ENCODE measurements around the gene GRIK4.

Gene GRIK4

GRCh38 chr11:120511820-120512738 lies 531 bp downstream of the GRIK4 start:
- no peak overlapping the region for H3K9ac ChIP-seq (ENCODE audit: low read depth, low read length)

GRCh38 chr11:120512739-120513435 lies 1.3 kb downstream of the GRIK4 start:
- Histone ChIP-seq H3K27me3 (ENCODE audit: insufficient read depth, low read length) (peaks cover 70% of the 10 kb centered on the region), H3K36me3 (ENCODE audit: insufficient read depth, low read depth, low read length) (no peaks in the 10 kb centered on the region), H3K9me3 (ENCODE audit: insufficient read depth, low read depth, low read length) (no peaks in the 10 kb centered on the region), H3K9ac (ENCODE audit: low read depth, low read length) (no peak overlapping the region), H3K4me1 (ENCODE audit: insufficient read depth, low read length) (peaks cover 12% of the 10 kb centered on the region), H3K27ac (ENCODE audit: low read length) (no peak overlapping the region), H3K4me3 (ENCODE audit: low read length) (no peak overlapping the region)

More at GRCh38 chr11:120511820-120512738, 531 bp downstream of the GRIK4 start:
- H3K36me3 ChIP-seq (ENCODE audit: insufficient read depth, low read depth, low read length), result no peaks in the 10 kb centered on the region
- H3K27me3 ChIP-seq (ENCODE audit: insufficient read depth, low read length), result peaks cover 66% of the 10 kb centered on the region
- H3K9me3 ChIP-seq (ENCODE audit: insufficient read depth, low read depth, low read length), result no peaks in the 10 kb centered on the region
- H3K27ac ChIP-seq (ENCODE audit: low read length), result no peak overlapping the region
- peak overlapping the region; percentile 58; the same call in 1 of the 2 replicates for H3K4me3 ChIP-seq (ENCODE audit: low read length)
- H3K4me1 ChIP-seq (ENCODE audit: insufficient read depth, low read length), result peaks cover 7% of the 10 kb centered on the region; the same call in 1 of the 2 replicates

DNA sequence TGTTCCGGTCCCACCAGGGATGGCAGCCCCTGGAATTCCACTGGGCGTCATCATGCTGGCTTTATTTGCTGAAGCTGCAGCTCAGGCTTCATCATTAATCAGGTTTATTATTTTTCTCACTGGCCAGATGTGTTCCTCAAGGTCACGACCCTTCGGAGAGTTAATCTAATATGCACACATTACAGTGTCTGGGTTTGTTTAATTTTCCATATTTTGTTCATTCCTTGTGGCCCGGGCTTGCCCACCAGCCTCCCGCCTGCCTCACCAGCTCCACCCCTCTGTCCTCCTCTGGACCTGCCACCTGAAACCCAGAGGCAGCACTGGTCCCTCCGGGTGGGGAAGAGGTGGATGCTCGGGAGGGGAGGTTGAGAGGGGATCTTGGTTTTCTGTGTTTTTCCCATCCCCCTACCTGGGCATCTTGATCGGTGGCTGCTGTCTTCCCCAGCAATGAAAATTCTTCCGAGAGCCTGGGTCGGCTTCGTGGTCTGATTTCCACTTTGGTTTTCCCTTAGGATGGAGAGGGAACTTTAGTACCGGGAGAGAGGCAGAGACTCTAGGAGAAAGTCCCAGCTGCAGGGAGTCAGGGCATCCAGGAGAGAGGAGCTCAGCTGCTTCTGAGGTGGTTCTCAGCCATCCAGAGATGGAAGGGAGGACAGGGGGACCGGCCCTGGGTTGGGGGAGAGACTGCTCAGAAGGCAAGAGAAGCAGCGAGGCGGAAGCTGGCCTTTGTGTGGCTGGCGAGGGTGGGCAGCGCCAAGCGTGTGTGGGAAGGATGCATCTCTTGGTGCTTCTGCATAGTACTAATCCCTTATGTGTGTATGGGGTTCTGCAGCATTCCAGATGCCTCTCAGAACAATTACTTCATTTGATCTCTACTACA lies 2.1 kb downstream of the GRIK4 start:
- peaks cover 12% of the 10 kb centered on the region for H3K4me1 ChIP-seq (ENCODE audit: insufficient read depth, low read length)
- no peaks in the 10 kb centered on the region for H3K9me3 ChIP-seq (ENCODE audit: insufficient read depth, low read depth, low read length)
- no peaks in the 10 kb centered on the region for H3K36me3 ChIP-seq (ENCODE audit: insufficient read depth, low read depth, low read length)
- H3K9ac ChIP-seq (ENCODE audit: low read depth, low read length), result no peak overlapping the region
- H3K27ac ChIP-seq (ENCODE audit: low read length), result no peak overlapping the region
- peaks cover 70% of the 10 kb centered on the region for H3K27me3 ChIP-seq (ENCODE audit: insufficient read depth, low read length)
- no peak overlapping the region for H3K4me3 ChIP-seq (ENCODE audit: low read length)

DNA sequence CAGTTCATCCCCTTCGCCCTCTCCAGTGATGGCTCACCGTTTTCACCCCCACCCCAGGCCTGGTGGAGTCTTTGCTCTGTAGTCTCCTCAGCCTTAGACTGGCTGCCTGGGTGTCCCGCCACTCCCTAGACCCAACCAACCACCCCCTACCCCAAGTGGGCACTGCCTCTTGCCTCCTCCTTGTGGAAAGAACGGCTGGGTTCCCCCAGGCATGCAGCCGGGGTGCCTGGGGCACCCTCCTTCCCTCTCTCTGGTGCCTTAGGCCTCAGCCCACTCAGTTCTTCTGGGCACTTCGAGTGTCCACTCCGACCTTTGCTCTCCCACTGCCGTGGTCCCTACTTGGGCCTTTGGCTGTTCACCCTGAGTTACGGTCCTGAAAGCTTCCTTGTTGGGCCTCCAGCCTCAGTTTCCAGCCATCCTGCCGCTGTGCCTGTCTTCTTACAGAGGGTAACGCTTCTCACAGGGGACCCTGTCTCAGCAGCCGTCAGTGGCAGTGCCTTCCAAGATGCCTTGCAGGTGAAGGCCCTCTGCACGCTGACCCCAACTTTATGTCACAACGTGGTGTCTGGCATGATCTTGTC lies 3.1 kb downstream of the GRIK4 start:
- Histone ChIP-seq H3K4me1 (ENCODE audit: insufficient read depth, low read length) (peaks cover 12% of the 10 kb centered on the region), H3K9me3 (ENCODE audit: insufficient read depth, low read depth, low read length) (no peaks in the 10 kb centered on the region), H3K36me3 (ENCODE audit: insufficient read depth, low read depth, low read length) (no peaks in the 10 kb centered on the region), H3K27me3 (ENCODE audit: insufficient read depth, low read length) (peaks cover 70% of the 10 kb centered on the region), H3K9ac (ENCODE audit: low read depth, low read length) (no peak overlapping the region), H3K4me3 (ENCODE audit: low read length) (no peak overlapping the region), H3K27ac (ENCODE audit: low read length) (no peak overlapping the region)

GRCh38 chr11:120515186-120515723 lies 3.7 kb downstream of the GRIK4 start:
- Histone ChIP-seq H3K4me1 (ENCODE audit: insufficient read depth, low read length) (peaks cover 12% of the 10 kb centered on the region), H3K27ac (ENCODE audit: low read length) (no peak overlapping the region), H3K27me3 (ENCODE audit: insufficient read depth, low read length) (peaks cover 64% of the 10 kb centered on the region)

DNA sequence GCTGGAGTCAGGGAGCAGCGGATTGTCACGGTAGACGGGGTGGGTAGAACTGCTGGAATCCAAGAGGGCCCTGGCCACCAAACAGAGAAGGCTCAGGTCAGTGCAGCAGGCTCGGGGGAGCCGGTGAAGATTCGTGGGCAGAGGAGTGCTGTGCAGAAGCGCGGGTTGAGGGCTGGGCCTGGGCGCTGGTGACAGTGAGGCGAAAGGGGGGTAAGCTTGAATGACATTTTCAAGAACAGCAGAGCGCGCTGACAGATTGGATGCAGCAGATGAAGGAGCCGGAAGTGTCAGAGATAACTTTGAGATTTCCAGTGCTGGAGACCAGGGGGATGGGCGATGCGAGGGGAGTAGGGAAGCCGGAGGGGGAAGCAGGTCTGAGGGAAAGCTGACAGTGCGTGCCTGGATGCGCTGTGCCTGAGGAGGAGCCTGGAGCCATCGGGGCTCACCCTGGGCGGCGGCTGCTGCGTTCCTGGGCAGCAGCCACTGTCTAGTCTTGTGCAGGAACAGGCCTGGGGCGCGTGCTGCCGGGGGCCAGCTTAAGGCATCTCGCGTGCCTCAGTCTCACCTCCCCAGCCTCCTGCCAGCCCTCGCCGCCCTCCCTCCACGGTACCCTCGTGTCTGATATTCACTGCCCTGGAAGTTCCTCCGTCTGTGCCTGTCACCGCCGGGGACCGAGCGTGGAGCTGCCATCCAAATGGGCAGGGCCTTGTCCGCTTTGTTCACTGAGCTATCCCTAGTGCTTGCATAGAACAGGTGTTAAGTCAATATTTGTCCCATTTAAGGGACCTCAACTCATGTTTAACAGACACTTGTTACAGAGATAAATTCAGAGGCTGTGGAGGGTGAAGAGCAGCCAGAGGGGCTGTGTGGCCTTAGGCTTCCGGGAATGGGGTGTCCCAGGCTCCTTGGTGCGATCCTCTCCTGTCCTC lies 5.2 kb downstream of the GRIK4 start:
- H3K27ac ChIP-seq (ENCODE audit: low read length), result no peak overlapping the region
- no peaks in the 10 kb centered on the region for H3K9me3 ChIP-seq (ENCODE audit: insufficient read depth, low read depth, low read length)
- H3K4me1 ChIP-seq (ENCODE audit: insufficient read depth, low read length), result peaks cover 12% of the 10 kb centered on the region
- no peak overlapping the region for H3K9ac ChIP-seq (ENCODE audit: low read depth, low read length)
- H3K4me3 ChIP-seq (ENCODE audit: low read length), result no peak overlapping the region
- no peaks in the 10 kb centered on the region for H3K36me3 ChIP-seq (ENCODE audit: insufficient read depth, low read depth, low read length)
- H3K27me3 ChIP-seq (ENCODE audit: insufficient read depth, low read length), result peaks cover 56% of the 10 kb centered on the region

More at GRCh38 chr11:120515186-120515723, 3.7 kb downstream of the GRIK4 start:
- no peaks in the 10 kb centered on the region for H3K36me3 ChIP-seq (ENCODE audit: insufficient read depth, low read depth, low read length)
- H3K9ac ChIP-seq (ENCODE audit: low read depth, low read length), result no peak overlapping the region
- H3K4me3 ChIP-seq (ENCODE audit: low read length), result no peak overlapping the region
- no peaks in the 10 kb centered on the region for H3K9me3 ChIP-seq (ENCODE audit: insufficient read depth, low read depth, low read length)

DNA sequence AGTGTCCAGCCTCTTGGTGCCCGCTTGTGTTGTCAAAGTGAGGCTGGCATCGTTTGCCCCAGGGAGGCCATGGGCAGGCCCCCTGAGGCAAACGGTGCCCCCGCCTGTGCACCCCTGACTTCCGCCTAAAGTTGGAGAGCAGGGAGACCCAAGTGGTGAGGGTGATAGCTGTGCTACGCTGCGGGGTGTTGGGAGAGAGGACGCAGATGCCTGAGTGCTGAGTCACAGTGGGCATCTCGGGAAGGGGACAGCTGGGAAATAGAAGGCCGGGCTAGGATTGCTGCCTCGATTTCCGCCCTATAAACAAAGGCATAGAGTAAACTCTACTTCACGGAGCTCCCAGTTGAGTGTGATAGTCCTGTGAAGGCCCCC lies 5.8 kb downstream of the GRIK4 start:
- H3K4me1 ChIP-seq (ENCODE audit: insufficient read depth, low read length), result peaks cover 12% of the 10 kb centered on the region
- no peaks in the 10 kb centered on the region for H3K36me3 ChIP-seq (ENCODE audit: insufficient read depth, low read depth, low read length)
- H3K4me3 ChIP-seq (ENCODE audit: low read length), result no peak overlapping the region
- no peak overlapping the region for H3K9ac ChIP-seq (ENCODE audit: low read depth, low read length)
- no peak overlapping the region for H3K27ac ChIP-seq (ENCODE audit: low read length)
- peaks cover 51% of the 10 kb centered on the region for H3K27me3 ChIP-seq (ENCODE audit: insufficient read depth, low read length)
- H3K9me3 ChIP-seq (ENCODE audit: insufficient read depth, low read depth, low read length), result no peaks in the 10 kb centered on the region

DNA sequence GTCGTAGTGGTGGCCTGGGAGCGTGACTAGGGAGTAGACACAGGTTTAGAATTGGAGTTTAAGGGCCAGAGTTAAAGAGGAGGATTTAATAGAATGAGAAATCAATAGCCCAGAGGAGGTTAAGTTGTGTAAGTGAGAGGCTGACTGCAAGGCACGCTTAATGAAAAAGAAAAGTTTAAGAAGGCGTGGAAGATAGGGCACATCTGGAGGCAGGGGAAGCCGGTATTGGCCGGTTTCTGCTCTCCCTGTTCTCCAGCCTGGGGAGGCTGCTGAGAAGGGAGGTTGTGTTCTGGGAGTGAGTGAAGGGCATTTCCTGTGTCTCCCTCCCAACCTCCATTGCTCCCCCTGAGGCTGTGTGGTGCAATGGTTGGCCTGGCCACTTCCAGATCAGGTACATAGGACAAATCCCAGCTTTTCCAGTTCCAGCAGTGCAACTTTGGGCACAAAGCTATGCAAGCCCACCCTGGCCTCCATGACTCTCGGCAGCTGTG lies 6.3 kb downstream of the GRIK4 start:
- H3K4me1 ChIP-seq (ENCODE audit: insufficient read depth, low read length), result peaks cover 12% of the 10 kb centered on the region
- no peaks in the 10 kb centered on the region for H3K36me3 ChIP-seq (ENCODE audit: insufficient read depth, low read depth, low read length)
- no peak overlapping the region for H3K27ac ChIP-seq (ENCODE audit: low read length)
- H3K4me3 ChIP-seq (ENCODE audit: low read length), result no peak overlapping the region
- H3K9ac ChIP-seq (ENCODE audit: low read depth, low read length), result no peak overlapping the region
- no peaks in the 10 kb centered on the region for H3K9me3 ChIP-seq (ENCODE audit: insufficient read depth, low read depth, low read length)
- peaks cover 47% of the 10 kb centered on the region for H3K27me3 ChIP-seq (ENCODE audit: insufficient read depth, low read length)

- peaks cover 42% of the 10 kb centered on the region for H3K27me3 ChIP-seq (ENCODE audit: insufficient read depth, low read length)
- H3K4me1 ChIP-seq (ENCODE audit: insufficient read depth, low read length), result peaks cover 15% of the 10 kb centered on the region
- H3K4me3 ChIP-seq (ENCODE audit: low read length), result no peak overlapping the region
- no peaks in the 10 kb centered on the region for H3K9me3 ChIP-seq (ENCODE audit: insufficient read depth, low read depth, low read length)
- H3K9ac ChIP-seq (ENCODE audit: low read depth, low read length), result no peak overlapping the region
- no peak overlapping the region for H3K27ac ChIP-seq (ENCODE audit: low read length)
- H3K36me3 ChIP-seq (ENCODE audit: insufficient read depth, low read depth, low read length), result no peaks in the 10 kb centered on the region
These were observed 6.8 kb downstream of the GRIK4 start for GRCh38 chr11:120518356-120518755.

- Histone ChIP-seq H3K36me3 (ENCODE audit: insufficient read depth, low read depth, low read length) (no peaks in the 10 kb centered on the region), H3K4me1 (ENCODE audit: insufficient read depth, low read length) (peaks cover 18% of the 10 kb centered on the region), H3K27ac (ENCODE audit: low read length) (no peak overlapping the region), H3K9ac (ENCODE audit: low read depth, low read length) (no peak overlapping the region), H3K27me3 (ENCODE audit: insufficient read depth, low read length) (peaks cover 31% of the 10 kb centered on the region), H3K9me3 (ENCODE audit: insufficient read depth, low read depth, low read length) (no peaks in the 10 kb centered on the region), H3K4me3 (ENCODE audit: low read length) (no peak overlapping the region)
These were observed 7.9 kb downstream of the GRIK4 start for GRCh38 chr11:120519474-120519873.
